AG10803 (cell line): Measurements from ENCODE around the gene CHN2.

Source experiments
- DNase-seq: peaks from one replicate; pipeline ENCODE4 v3.0.0; 2010; ENCODE audit warnings: low read depth
- H3K4me3 ChIP-seq: 2 replicates; pipeline ENCODE4 v1.5.1; 2011; ENCODE audit warnings: mild to moderate bottlenecking, low read length, control low read depth
- CTCF ChIP-seq: conservative IDR thresholded peaks from 2 replicates; pipeline ENCODE4 v1.5.1; 2011; ENCODE audit warnings: mild to moderate bottlenecking, low read length, control low read depth, inconsistent platforms

Gene CHN2

DNA sequence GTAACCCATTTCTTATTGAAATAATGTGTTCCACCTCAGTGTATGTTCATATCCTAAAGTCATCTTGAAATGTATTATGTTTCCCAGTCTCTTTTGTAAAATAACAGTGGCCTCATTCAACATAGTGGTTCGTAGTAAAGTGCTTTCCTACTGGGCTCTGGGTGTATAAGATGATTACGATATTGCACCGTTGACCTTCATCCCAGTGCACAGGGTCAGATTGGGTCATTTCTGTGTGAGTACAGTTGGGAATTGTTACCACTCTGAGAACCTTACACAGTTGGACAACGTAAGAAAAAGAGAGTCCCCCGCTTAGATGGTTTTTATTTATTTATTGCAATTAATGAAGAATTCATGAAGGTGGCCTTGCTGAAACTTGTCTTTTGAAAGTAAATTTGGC is 135.6 kb downstream of the CHN2 start:
- TF ChIP-seq CTCF, result no peak
- no peak for DNase-seq

GRCh38 chr7:29331163-29331562 is 136.6 kb downstream of the CHN2 start:
- TF ChIP-seq CTCF, result no peak
- DNase-seq, result no peak
- no peak overlapping the region for H3K4me3 ChIP-seq

More for the DNA sequence above, 135.6 kb downstream of the CHN2 start:
- H3K4me3 ChIP-seq, result no peak overlapping the region

- no peak overlapping the region for H3K4me3 ChIP-seq
- no peak for TF ChIP-seq CTCF
- DNase-seq, result no peak
Measured at GRCh38 chr7:29332042-29332811, 137.7 kb downstream of the CHN2 start.

DNA sequence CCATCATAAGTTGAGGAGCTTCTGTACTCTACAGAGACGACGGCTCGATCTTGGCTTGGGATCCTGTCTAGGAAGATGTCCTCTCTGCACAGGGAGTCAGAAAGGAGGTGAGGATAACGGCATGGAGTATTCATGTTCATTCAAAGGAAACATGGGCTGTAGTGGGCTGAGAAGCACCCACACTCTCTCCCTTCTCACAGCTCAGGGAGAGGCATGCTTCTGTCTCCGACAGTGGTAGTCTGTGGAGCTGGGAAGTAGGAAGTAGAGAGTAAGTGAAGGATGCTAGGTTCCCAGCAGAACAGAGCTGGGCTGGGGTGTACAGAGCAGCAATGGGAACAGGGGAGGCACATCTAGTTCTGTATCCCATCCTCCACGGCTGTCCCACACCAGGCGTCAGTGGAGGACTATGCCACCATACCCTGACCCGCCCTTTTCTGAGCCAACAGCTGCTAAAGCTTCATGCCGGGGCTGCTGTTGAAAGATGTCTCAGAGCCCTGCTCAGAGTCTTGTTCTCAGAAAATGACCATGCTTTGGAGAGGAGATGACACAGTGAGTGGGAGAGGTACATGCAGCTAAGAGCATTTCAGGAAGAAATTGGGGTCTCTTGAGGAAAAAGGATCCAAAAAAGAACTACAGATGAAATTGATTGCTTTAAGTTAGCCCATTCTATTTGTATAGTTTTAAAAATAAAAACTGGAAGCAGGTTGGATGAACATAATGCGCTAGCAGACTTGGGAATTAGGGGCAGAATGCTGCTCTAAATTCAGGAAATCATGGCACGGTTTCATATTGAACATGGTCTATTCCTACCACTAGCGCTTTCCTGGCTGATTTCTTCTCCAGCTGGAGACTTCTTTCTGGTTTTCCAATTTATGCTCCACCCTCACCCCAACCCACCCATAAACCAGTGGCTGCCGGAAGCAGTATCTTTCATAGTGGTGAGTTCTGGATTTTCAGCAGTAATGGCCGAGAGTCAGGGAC is 138.6 kb downstream of the CHN2 start:
- H3K4me3 ChIP-seq, result no peak overlapping the region
- no peak for TF ChIP-seq CTCF
- no peak for DNase-seq

DNA sequence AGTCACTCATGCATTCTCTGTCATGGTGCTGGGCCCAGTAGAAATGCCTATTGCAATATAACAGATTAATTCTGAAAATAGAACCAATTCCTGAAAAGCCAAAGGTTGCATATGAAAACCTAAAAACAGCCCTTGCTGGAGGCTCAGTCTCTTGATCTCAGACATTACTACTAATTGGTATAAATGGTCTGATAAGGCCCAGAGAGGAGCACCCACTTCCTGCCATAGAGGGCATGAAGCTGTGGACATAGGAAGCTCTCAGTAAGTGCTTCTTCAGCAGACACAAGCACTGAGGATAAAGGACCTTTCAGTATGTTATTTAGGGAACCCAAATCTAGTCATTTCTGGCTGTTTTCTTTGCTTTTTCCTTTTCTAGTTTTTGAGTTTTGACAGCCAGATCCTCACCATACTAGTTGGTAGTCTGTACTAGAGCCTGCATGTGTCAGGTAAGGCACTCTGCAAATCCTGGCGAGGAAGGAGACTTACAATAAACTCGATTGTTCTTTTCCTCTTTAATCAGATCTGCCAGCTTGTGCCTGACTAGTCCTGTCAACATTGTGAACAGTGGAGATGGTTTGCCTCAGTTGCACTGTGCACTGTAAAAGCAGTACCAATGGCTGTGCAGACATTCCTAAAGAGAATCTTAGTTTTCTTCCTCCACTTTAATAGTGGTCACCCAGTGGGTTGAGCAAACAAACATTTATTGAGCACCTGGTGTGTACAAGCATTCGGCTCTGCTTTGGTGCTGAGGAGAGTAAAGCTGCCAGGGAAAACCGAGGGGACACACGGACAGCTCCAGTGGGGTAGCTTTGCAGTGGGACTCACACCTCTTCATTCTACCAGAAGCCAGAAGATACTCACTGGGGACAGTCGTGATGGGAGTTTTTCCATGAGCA is 140.9 kb downstream of the CHN2 start:
- TF ChIP-seq CTCF, result no peak
- no peak for DNase-seq

DNA sequence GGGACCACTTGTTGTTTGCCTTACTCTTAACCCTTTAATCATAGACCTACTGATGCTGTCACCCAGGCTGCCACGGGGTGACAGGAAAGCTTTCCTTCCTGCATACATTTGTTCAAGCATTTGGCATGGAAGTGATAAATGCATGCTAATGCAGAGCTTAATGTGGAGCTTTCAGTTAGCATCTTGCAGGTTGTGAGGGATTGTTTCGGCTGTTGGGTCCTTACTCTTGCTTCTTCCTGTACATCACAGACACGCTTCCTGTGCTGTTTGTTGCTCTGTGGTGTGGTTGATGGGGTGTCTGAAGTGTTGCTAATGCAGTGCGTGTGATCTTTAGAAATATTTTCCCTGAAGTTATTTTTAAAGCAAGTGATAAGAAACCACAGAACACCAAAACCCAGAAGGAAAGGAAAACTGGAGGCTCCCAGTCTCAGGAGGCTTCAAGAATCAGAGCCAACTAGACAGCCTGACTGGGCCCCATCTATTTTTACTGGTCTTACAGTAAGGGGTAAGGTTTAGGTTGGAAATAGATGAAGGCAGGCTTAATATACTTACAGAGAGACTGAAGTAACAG is 143.1 kb downstream of the CHN2 start:
- H3K4me3 ChIP-seq, result no peak overlapping the region
- TF ChIP-seq CTCF, result no peak
- DNase-seq, result no peak

More for the DNA sequence above, 140.9 kb downstream of the CHN2 start:
- no peak overlapping the region for H3K4me3 ChIP-seq
